SK-N-SH (cell line): Measurements from ENCODE around the gene CIBAR2. TPM values are rescaled to one million over a fixed set of nuclear protein-coding genes. Genes with fewer than 3 reads are reported as not detected.
A peak's percentile ranks its signal among the peaks of the same experiment; 100 is the strongest.

Source experiments
- CTCF ChIA-PET: fragments of 300-600, 350-600 bp; formaldehyde crosslinking; extraction: SDS; loops from one replicate; lab custom pipeline; 2021; lab: Yijun Ruan, JAX
- POLR2A ChIA-PET: fragments of 350-600 bp; sonication (Branson Sonifier 250); formaldehyde crosslinking; extraction: SDS; loops from one replicate; lab custom pipeline; 2020; ENCODE audit warnings: antibody characterized with exemption, inconsistent platforms; lab: Yijun Ruan, JAX
- DNase-seq: peaks from one replicate; pipeline ENCODE4 v3.0.0; 2012
- H2AFZ ChIP-seq: fragments of 200-600 bp; sonication (generic); 2 replicates; pipeline ENCODE4 v1.8.1; 2016; ENCODE audit warnings: antibody characterized with exemption, mild to moderate bottlenecking, low read depth
- H3F3A ChIP-seq: fragments of 200-600 bp; sonication (generic); replicated peaks from 2 replicates; pipeline ENCODE3; 2016; ENCODE audit warnings: antibody characterized with exemption, mild to moderate bottlenecking; ENCODE audit not compliant: insufficient read depth
- H3K27ac ChIP-seq, 2 experiments: fragments of 200-500 bp in 1 of 2; fragments of 200-600 bp in 1 of 2; sonication (Bioruptor generic) in 1 of 2; sonication (generic), shearing (Covaris generic) in 1 of 2; 2 replicates each; pipeline versions ENCODE4 v1.5.1 to v1.6.1; 2014 to 2016; ENCODE audit warnings: low read depth in 2 of 2, inconsistent platforms in 1 of 2, low read length in 1 of 2, mild to moderate bottlenecking in 1 of 2, mixed read lengths in 1 of 2
- H3K27me3 ChIP-seq: fragments of 200-600 bp; sonication (generic), shearing (Covaris generic); 2 replicates; pipeline ENCODE4 v1.6.1; 2016; ENCODE audit warnings: mixed run types; ENCODE audit not compliant: insufficient read depth
- H3K36me3 ChIP-seq, 2 experiments: fragments of 200-500 bp in 1 of 2; fragments of 200-600 bp in 1 of 2; sonication (Bioruptor generic) in 1 of 2; sonication (generic) in 1 of 2; replicated peaks in 1 of 2; 2 replicates each; pipeline versions ENCODE3 to v1.5.1; 2014 to 2016; ENCODE audit warnings: low read length in 1 of 2, mild to moderate bottlenecking in 1 of 2; ENCODE audit not compliant: insufficient read depth in 2 of 2, control insufficient read depth in 1 of 2
- H3K4me1 ChIP-seq, 2 experiments: fragments of 200-500 bp in 1 of 2; fragments of 200-600 bp in 1 of 2; sonication (Bioruptor generic) in 1 of 2; sonication (generic), shearing (Covaris generic) in 1 of 2; 2 replicates each; pipeline versions ENCODE4 v1.5.1 to v1.6.1; 2014 to 2016; ENCODE audit warnings: low read depth in 1 of 2, low read length in 1 of 2, mixed run types in 1 of 2; ENCODE audit not compliant: insufficient read depth in 2 of 2, control insufficient read depth in 1 of 2
- H3K4me2 ChIP-seq: fragments of 200-600 bp; sonication (generic), shearing (Covaris generic); 2 replicates; pipeline ENCODE4 v1.6.1; 2017; ENCODE audit warnings: mixed run types
- H3K4me3 ChIP-seq, 2 experiments: fragments of 200-500 bp in 1 of 2; fragments of 200-600 bp in 1 of 2; sonication (Bioruptor generic) in 1 of 2; sonication (generic), shearing (Covaris generic) in 1 of 2; 2 replicates each; pipeline versions ENCODE4 v1.5.1 to v1.8.1; 2014 to 2016; ENCODE audit warnings: low read depth in 2 of 2, inconsistent platforms in 1 of 2, low read length in 1 of 2, mild to moderate bottlenecking in 1 of 2, mixed read lengths in 1 of 2, moderate library complexity in 1 of 2
- H3K79me2 ChIP-seq: fragments of 200-600 bp; sonication (generic); 2 replicates; pipeline ENCODE4 v1.8.1; 2017; ENCODE audit warnings: mild to moderate bottlenecking; ENCODE audit not compliant: insufficient read depth
- H3K9ac ChIP-seq: fragments of 200-600 bp; sonication (generic); 2 replicates; pipeline ENCODE4 v1.6.1; 2017; ENCODE audit warnings: mixed run types
- H3K9me2 ChIP-seq: fragments of 200-600 bp; sonication (generic); 2 replicates; pipeline ENCODE4 v1.6.1; 2017; ENCODE audit warnings: mixed run types
- H3K9me3 ChIP-seq: fragments of 200-600 bp; sonication (generic); 2 replicates; pipeline ENCODE4 v1.6.1; 2017; ENCODE audit warnings: mixed run types, mild to moderate bottlenecking, moderate library complexity
- H4K20me1 ChIP-seq: fragments of 200-600 bp; sonication (generic); 2 replicates; pipeline ENCODE4 v1.6.1; 2017; ENCODE audit warnings: mild to moderate bottlenecking, mixed run types; ENCODE audit not compliant: insufficient read depth
- EP300 ChIP-seq, 2 experiments: IDR thresholded peaks; 2 replicates each; pipeline versions ENCODE4 v1.4.0 to v1.6.1; 2012; ENCODE audit warnings: borderline replicate concordance in 1 of 2, low read depth in 1 of 2, low read length in 1 of 2
- FOSL2 ChIP-seq: IDR thresholded peaks from 2 replicates; pipeline ENCODE4 v1.4.0; 2012; ENCODE audit warnings: low read depth, mild to moderate bottlenecking, moderate library complexity, borderline replicate concordance
- FOXM1 ChIP-seq: IDR thresholded peaks from 2 replicates; pipeline ENCODE4 v1.4.0; 2012; ENCODE audit warnings: low read depth, mild to moderate bottlenecking
- IRF3 ChIP-seq: fragments of 150-350 bp; IDR thresholded peaks from 2 replicates; pipeline ENCODE4 v1.6.1; 2016; ENCODE audit warnings: mild to moderate bottlenecking, low read depth, low read length
- MAX ChIP-seq: IDR thresholded peaks from 2 replicates; pipeline ENCODE4 v1.4.0; 2012; ENCODE audit warnings: low read depth
- MEF2A ChIP-seq: IDR thresholded peaks from 2 replicates; pipeline ENCODE4 v1.4.0; 2012; ENCODE audit warnings: low read depth, borderline replicate concordance
- MXI1 ChIP-seq: IDR thresholded peaks from 2 replicates; pipeline ENCODE4 v1.6.1; 2012; ENCODE audit warnings: mild to moderate bottlenecking, low read depth, low read length, improper control_type of control experiment
- POLR2AphosphoS5 ChIP-seq: IDR thresholded peaks from 2 replicates; pipeline ENCODE4 v1.6.1; 2012; ENCODE audit warnings: low read depth, low read length
- RAD21 ChIP-seq: IDR thresholded peaks from 2 replicates; pipeline ENCODE4 v1.6.1; 2012; ENCODE audit warnings: mild to moderate bottlenecking, low read length
- RXRA ChIP-seq: IDR thresholded peaks from 2 replicates; pipeline ENCODE4 v1.4.0; 2012; ENCODE audit warnings: low read depth, mild to moderate bottlenecking, borderline replicate concordance
- SMC3 ChIP-seq: IDR thresholded peaks from 2 replicates; pipeline ENCODE4 v1.6.1; 2012; ENCODE audit warnings: low read depth, low read length, improper control_type of control experiment
- TCF12 ChIP-seq: IDR thresholded peaks from 2 replicates; pipeline ENCODE4 v1.4.0; 2012
- TEAD4 ChIP-seq: IDR thresholded peaks from 2 replicates; pipeline ENCODE4 v1.4.0; 2012; ENCODE audit warnings: mild to moderate bottlenecking, borderline replicate concordance; ENCODE audit not compliant: insufficient read depth
- YY1 ChIP-seq: IDR thresholded peaks from 2 replicates; pipeline ENCODE4 v1.4.0; 2012; ENCODE audit warnings: low read depth, mild to moderate bottlenecking
- WGBS: methylation state at CpG from one replicate; pipeline ENCODE4 v1.1.6; 2017; ENCODE audit warnings: low lambda C conversion rate; 5-methylcytosine and 5-hydroxymethylcytosine counted together
- polyA plus RNA-seq, 3 experiments: library from polyadenylated mRNA; depleted of rRNA; stranded (reverse); fragments of >200 nt; gene quantifications; 2 replicates each; pipeline ENCODE4 v1.2.3, GENCODE V29; 2012
- TF ChIP-seq, protein P1 (sequence below): fragments of 200-600 bp; sonication (generic); IDR thresholded peaks from 2 replicates; pipeline ENCODE4 v1.6.1; 2017; ENCODE audit warnings: antibody characterized with exemption, mild to moderate bottlenecking, moderate library complexity
- TF ChIP-seq, protein P2 (sequence below): fragments of 150-350 bp; IDR thresholded peaks from 2 replicates; pipeline ENCODE4 v1.6.1; 2017; ENCODE audit warnings: antibody characterized with exemption, low read length, low read depth, borderline replicate concordance

The CIBAR2 gene
- polyA plus RNA-seq, 1 of the 3 experiments (the other 2 are of a cell fraction), result 0.15 TPM

- TF ChIP-seq TCF12, result peak; percentile 65
- TF ChIP-seq YY1, result no peak
- no peak for TF ChIP-seq FOSL2
- no peak for TF ChIP-seq TEAD4
- TF ChIP-seq IRF3, result no peak
- TF ChIP-seq RXRA, result no peak
- TF ChIP-seq, protein P1, sequence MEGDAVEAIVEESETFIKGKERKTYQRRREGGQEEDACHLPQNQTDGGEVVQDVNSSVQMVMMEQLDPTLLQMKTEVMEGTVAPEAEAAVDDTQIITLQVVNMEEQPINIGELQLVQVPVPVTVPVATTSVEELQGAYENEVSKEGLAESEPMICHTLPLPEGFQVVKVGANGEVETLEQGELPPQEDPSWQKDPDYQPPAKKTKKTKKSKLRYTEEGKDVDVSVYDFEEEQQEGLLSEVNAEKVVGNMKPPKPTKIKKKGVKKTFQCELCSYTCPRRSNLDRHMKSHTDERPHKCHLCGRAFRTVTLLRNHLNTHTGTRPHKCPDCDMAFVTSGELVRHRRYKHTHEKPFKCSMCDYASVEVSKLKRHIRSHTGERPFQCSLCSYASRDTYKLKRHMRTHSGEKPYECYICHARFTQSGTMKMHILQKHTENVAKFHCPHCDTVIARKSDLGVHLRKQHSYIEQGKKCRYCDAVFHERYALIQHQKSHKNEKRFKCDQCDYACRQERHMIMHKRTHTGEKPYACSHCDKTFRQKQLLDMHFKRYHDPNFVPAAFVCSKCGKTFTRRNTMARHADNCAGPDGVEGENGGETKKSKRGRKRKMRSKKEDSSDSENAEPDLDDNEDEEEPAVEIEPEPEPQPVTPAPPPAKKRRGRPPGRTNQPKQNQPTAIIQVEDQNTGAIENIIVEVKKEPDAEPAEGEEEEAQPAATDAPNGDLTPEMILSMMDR, result peak; percentile 10; the same call in 1 of the 2 replicates
- no peak for TF ChIP-seq MXI1
- no peak for TF ChIP-seq MEF2A
- no peak for TF ChIP-seq FOXM1
- TF ChIP-seq, protein P2, sequence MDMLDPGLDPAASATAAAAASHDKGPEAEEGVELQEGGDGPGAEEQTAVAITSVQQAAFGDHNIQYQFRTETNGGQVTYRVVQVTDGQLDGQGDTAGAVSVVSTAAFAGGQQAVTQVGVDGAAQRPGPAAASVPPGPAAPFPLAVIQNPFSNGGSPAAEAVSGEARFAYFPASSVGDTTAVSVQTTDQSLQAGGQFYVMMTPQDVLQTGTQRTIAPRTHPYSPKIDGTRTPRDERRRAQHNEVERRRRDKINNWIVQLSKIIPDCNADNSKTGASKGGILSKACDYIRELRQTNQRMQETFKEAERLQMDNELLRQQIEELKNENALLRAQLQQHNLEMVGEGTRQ, result no peak
- TF ChIP-seq POLR2AphosphoS5, result no peak
- no peak for TF ChIP-seq RAD21
- TF ChIP-seq EP300 (IDR thresholded peaks at IDR 0.05; ENCODE audit: borderline replicate concordance in 1 of 2, low read depth in 1 of 2, low read length in 1 of 2), result peak in 1 of 2 experiments; percentile 7; a peak in 1 of 4 replicates
- peak; percentile 36; the same call in 1 of the 2 replicates for TF ChIP-seq MAX
- no peak for TF ChIP-seq SMC3
- TF ChIP-seq, all 33 proteins: peak for 4
These were observed 14.6 kb upstream of the CIBAR2 start for GRCh38 chr16:85126705-85127378.

More at GRCh38 chr16:85126705-85127378, 14.6 kb upstream of the CIBAR2 start:
- Histone ChIP-seq H3K4me1 (peaks cover 17 to 22% of the 10 kb centered on the region in 2 experiments; a peak in 3 of 4 replicates), H4K20me1 (no peaks in the 10 kb centered on the region), H3K4me3 (no peak overlapping the region), H3K79me2 (no peaks in the 10 kb centered on the region), H3K4me2 (peak overlapping the region; percentile 62; the same call in 1 of the 2 replicates), H3K36me3 (no peaks in the 10 kb centered on the region), H2AFZ (peak overlapping the region; percentile 49; the same call in 1 of the 2 replicates), H3K9ac (no peak overlapping the region; the same call in 1 of the 2 replicates), H3K27ac (peak overlapping the region; percentile 54 to 64), H3K27me3 (no peaks in the 10 kb centered on the region), H3K9me2 (no peaks in the 10 kb centered on the region), H3F3A (peaks cover 16% of the 10 kb centered on the region), H3K9me3 (no peaks in the 10 kb centered on the region)
- ChIA-PET CTCF (interaction anchor here (0.8 to 5.5 kb wide), 8 partner anchors 9 to 295 kb away, joined by 3 to 48 read pairs (median 4); no protein-coding TSS in a partner anchor), POLR2A (interaction anchor here (1.2 kb wide), 1 partner anchor 14 kb away, joined by 4 read pairs; no protein-coding TSS in a partner anchor)
- DNase-seq, result peak; percentile 87
- 29% methylated on average over 14 of the region's 20 CpGs for WGBS
